Measurements from ENCODE around the gene TLL2. TPM values are rescaled to one million over a fixed set of nuclear protein-coding genes. Genes with fewer than 3 reads are reported as not detected.

TLL2 gene
- under 0.01 TPM in 1 of 2 replicates, not detected in the other for total RNA-seq

GRCh38 chr10:96513698-96514561, at the start of gene TLL2:
Gene TLL2 (minus strand): TSS chr10:96513926. CDS start chr10:96513685, 241 bp downstream.

GRCh38 chr10:96358851-96359540, 154.7 kb downstream of the TLL2 start, which contains the start of gene OPALIN:
Gene OPALIN (minus strand): TSS chr10:96359002. CDS start chr10:96358896, 106 bp downstream.

Other genes starting within 250 kb of the TLL2 start
- not detected in 2 replicates for gene BLNK, start 242.4 kb downstream of the TLL2 start, total RNA-seq
- not detected in 2 replicates for gene DNTT, start 209.5 kb downstream of the TLL2 start, total RNA-seq
- not detected in 2 replicates for gene OPALIN, start 154.9 kb downstream of the TLL2 start, total RNA-seq
- gene TM9SF3, start 73.1 kb upstream of the TLL2 start, total RNA-seq: 82.9 and 99.3 TPM in 2 replicates
- not detected in 2 replicates for gene PIK3AP1, start 206.6 kb upstream of the TLL2 start, total RNA-seq

Data from cardiac atrium fibroblast (primary cell).